H9 (cell line): Measurements from ENCODE around the gene TTC24. TPM values are rescaled to one million over a fixed set of nuclear protein-coding genes. Genes with fewer than 3 reads are reported as not detected.

Experiments
- DNase-seq: peaks from one replicate; pipeline ENCODE4 v3.0.0-alpha.2; 2017
- H2AFZ ChIP-seq: one replicate; pipeline ENCODE4 v1.6.1; 2013; ENCODE audit warnings: mild to moderate bottlenecking, low read length, control low read depth, moderate library complexity
- H2AK5ac ChIP-seq: 2 replicates; pipeline ENCODE4 v1.6.1; 2013; ENCODE audit warnings: low read length, control low read depth, mixed read lengths; ENCODE audit not compliant: insufficient read length
- H2BK120ac ChIP-seq: one replicate; pipeline ENCODE4 v1.6.1; 2013; ENCODE audit warnings: low read depth, mild to moderate bottlenecking, low read length, control low read depth, inconsistent platforms; ENCODE audit not compliant: poor library complexity, severe bottlenecking
- H2BK12ac ChIP-seq: 2 replicates; pipeline ENCODE4 v1.6.1; 2013; ENCODE audit warnings: low read length, control low read depth, mixed read lengths, low read depth; ENCODE audit not compliant: insufficient read length
- H2BK15ac ChIP-seq: 2 replicates; pipeline ENCODE4 v1.6.1; 2013; ENCODE audit warnings: low read depth, low read length, control low read depth
- H2BK20ac ChIP-seq: one replicate; pipeline ENCODE4 v1.6.1; 2013; ENCODE audit warnings: low read depth, mild to moderate bottlenecking, low read length, control low read depth, inconsistent platforms; ENCODE audit not compliant: poor library complexity, severe bottlenecking
- H2BK5ac ChIP-seq: 2 replicates; pipeline ENCODE4 v1.6.1; 2013; ENCODE audit warnings: low read length, control low read depth, mixed read lengths; ENCODE audit not compliant: insufficient read length
- H3K14ac ChIP-seq: 2 replicates; pipeline ENCODE4 v1.6.1; 2013; ENCODE audit warnings: low read length, control low read depth; ENCODE audit not compliant: insufficient read depth
- H3K18ac ChIP-seq: 2 replicates; pipeline ENCODE4 v1.6.1; 2013; ENCODE audit warnings: low read depth, mild to moderate bottlenecking, mixed read lengths, low read length, control low read depth; ENCODE audit not compliant: insufficient read length
- H3K23ac ChIP-seq: 2 replicates; pipeline ENCODE4 v1.6.1; 2013; ENCODE audit warnings: low read length, control low read depth, mixed read lengths, low read depth; ENCODE audit not compliant: insufficient read length
- H3K23me2 ChIP-seq: 2 replicates; pipeline ENCODE4 v1.6.1; 2013; ENCODE audit warnings: low read depth, mild to moderate bottlenecking, mixed read lengths, low read length, control low read depth; ENCODE audit not compliant: insufficient read length, poor library complexity, severe bottlenecking
- H3K27ac ChIP-seq: 2 replicates; pipeline ENCODE4 v1.5.1; 2013; ENCODE audit warnings: low read length, control low read depth, mixed read lengths, low read depth; ENCODE audit not compliant: insufficient read length
- H3K27me3 ChIP-seq: 2 replicates; pipeline ENCODE4 v1.6.1; 2013; ENCODE audit warnings: low read length, control low read depth, inconsistent platforms; ENCODE audit not compliant: insufficient read depth
- H3K4ac ChIP-seq: 2 replicates; pipeline ENCODE4 v1.6.1; 2013; ENCODE audit warnings: low read depth, mild to moderate bottlenecking, control low read depth, inconsistent platforms, low read length, moderate library complexity
- H3K4me1 ChIP-seq: 2 replicates; pipeline ENCODE4 v1.6.1; 2013; ENCODE audit warnings: low read length, control low read depth, inconsistent platforms; ENCODE audit not compliant: insufficient read depth
- H3K4me2 ChIP-seq: 2 replicates; pipeline ENCODE4 v1.6.1; 2013; ENCODE audit warnings: low read length, control low read depth, mixed read lengths; ENCODE audit not compliant: insufficient read length, insufficient read depth
- H3K56ac ChIP-seq: 2 replicates; pipeline ENCODE4 v1.6.1; 2013; ENCODE audit warnings: low read depth, mild to moderate bottlenecking, mixed read lengths, low read length, control low read depth; ENCODE audit not compliant: insufficient read length
- H3K79me1 ChIP-seq: 2 replicates; pipeline ENCODE4 v1.6.1; 2013; ENCODE audit warnings: low read depth, mild to moderate bottlenecking, moderate library complexity, low read length, control low read depth, inconsistent platforms; ENCODE audit not compliant: insufficient read depth, poor library complexity, severe bottlenecking
- H3K79me2 ChIP-seq: 2 replicates; pipeline ENCODE4 v1.6.1; 2013; ENCODE audit warnings: low read length, control low read depth, inconsistent platforms; ENCODE audit not compliant: insufficient read depth
- H3K9ac ChIP-seq: 2 replicates; pipeline ENCODE4 v1.6.1; 2013; ENCODE audit warnings: low read length, control low read depth, mixed read lengths; ENCODE audit not compliant: insufficient read length; ENCODE audit errors: extremely low read depth
- H3K9me3 ChIP-seq: one replicate; pipeline ENCODE4 v1.6.1; 2013; ENCODE audit warnings: low read depth, low read length, inconsistent platforms; ENCODE audit not compliant: control insufficient read depth
- H3T11ph ChIP-seq: one replicate; pipeline ENCODE4 v1.6.1; 2013; ENCODE audit warnings: mild to moderate bottlenecking, low read length, control low read depth, inconsistent platforms
- H4K20me1 ChIP-seq: one replicate; pipeline ENCODE4 v1.6.1; 2013; ENCODE audit not compliant: control insufficient read depth, insufficient read length, insufficient read depth
- H4K5ac ChIP-seq: 2 replicates; pipeline ENCODE4 v1.6.1; 2013; ENCODE audit warnings: low read depth, mild to moderate bottlenecking, mixed read lengths, low read length, control low read depth; ENCODE audit not compliant: insufficient read length
- H4K8ac ChIP-seq: replicated peaks from 2 replicates; pipeline ENCODE4 v1.6.1; 2013; ENCODE audit warnings: low read length, control low read depth, mixed read lengths, low read depth; ENCODE audit not compliant: insufficient read length
- H4K91ac ChIP-seq: 2 replicates; pipeline ENCODE4 v1.6.1; 2013; ENCODE audit warnings: low read depth, mild to moderate bottlenecking, moderate library complexity, mixed read lengths, low read length, control low read depth; ENCODE audit not compliant: insufficient read length
- H3K27ac Mint-ChIP-seq, 3 experiments: 2 replicates in 2 of 3; 3 replicates in 1 of 3; pipeline ENCODE4 v1.8.0; 2020 to 2021; ENCODE audit warnings: mixed read lengths in 3 of 3, mild to moderate bottlenecking in 1 of 3, moderate library complexity in 1 of 3
- H3K27me3 Mint-ChIP-seq: 2 replicates; pipeline ENCODE4 v1.8.0; 2021; ENCODE audit warnings: low read depth, mild to moderate bottlenecking, moderate library complexity, mixed read lengths
- H3K36me3 Mint-ChIP-seq, 3 experiments: 2 replicates in 2 of 3; 3 replicates in 1 of 3; pipeline ENCODE4 v1.8.0; 2020 to 2021; ENCODE audit warnings: low read depth in 3 of 3, mixed read lengths in 3 of 3; ENCODE audit not compliant: insufficient read depth in 1 of 3
- H3K4me1 Mint-ChIP-seq, 2 experiments: 2 replicates each; pipeline ENCODE4 v1.8.0; 2020; ENCODE audit warnings: mixed read lengths in 2 of 2
- H3K4me3 Mint-ChIP-seq, 2 experiments: 2 replicates in 1 of 2; 3 replicates in 1 of 2; pipeline ENCODE4 v1.8.0; 2020 to 2021; ENCODE audit warnings: mild to moderate bottlenecking in 2 of 2, mixed read lengths in 2 of 2, moderate library complexity in 1 of 2
- H3K9me3 Mint-ChIP-seq, 2 experiments: 2 replicates in 1 of 2; 3 replicates in 1 of 2; pipeline ENCODE4 v1.8.0; 2020; ENCODE audit warnings: mild to moderate bottlenecking in 2 of 2, mixed read lengths in 2 of 2, moderate library complexity in 1 of 2
- CTCF ChIP-seq: fragments of 200-600 bp; sonication (generic); conservative IDR thresholded peaks from 3 replicates; pipeline ENCODE4 v1.8.0; 2021; ENCODE audit warnings: antibody characterized with exemption, mild to moderate bottlenecking
- WGBS: extraction: QIAGEN DNeasy Blood & Tissue Kit; methylation state at CpG from one replicate; pipeline ENCODE4 v1.1.7; 2013; ENCODE audit warnings: missing lambda C conversion rate, low lambda C conversion rate, mixed read lengths; ENCODE audit not compliant: insufficient read length; ENCODE audit errors: extremely low coverage; 5-methylcytosine and 5-hydroxymethylcytosine counted together
- total RNA-seq: library from RNA; stranded (reverse); gene quantifications from 2 replicates; pipeline ENCODE4 v1.2.1, GENCODE V29; 2021

The TTC24 gene
- total RNA-seq, 1 experiment from 2014 or later = 0.26 TPM

DNA sequence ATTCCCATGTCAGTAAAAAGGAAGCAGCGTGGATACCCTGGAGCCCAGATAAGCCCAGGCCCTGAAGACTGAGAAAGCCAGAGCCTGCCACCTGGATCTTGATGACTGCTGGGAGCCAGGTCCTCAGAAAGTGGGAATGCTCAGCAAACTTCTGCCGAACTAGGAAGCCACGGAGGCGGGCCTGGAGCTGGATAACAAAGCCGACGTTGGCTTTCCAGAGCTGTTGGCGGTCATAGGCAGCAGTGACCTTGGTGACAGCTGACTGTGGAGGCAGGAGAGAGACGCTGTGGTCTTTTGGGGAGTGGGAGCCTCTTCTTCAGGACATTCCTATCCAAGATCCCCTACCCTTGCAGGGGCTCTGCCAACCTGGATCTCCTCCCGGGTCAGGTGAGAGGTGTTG, 31.5 kb upstream of the TTC24 start:
- Histone ChIP-seq H2BK120ac (no peak overlapping the region), H3K23ac (no peak overlapping the region), H3K18ac (no peak overlapping the region), H4K20me1 (no peaks in the 10 kb centered on the region), H3K79me2 (no peaks in the 10 kb centered on the region), H2BK5ac (no peak overlapping the region), H3K56ac (no peak overlapping the region), H3K27me3 (no peaks in the 10 kb centered on the region), H3K4me1 (no peaks in the 10 kb centered on the region), H3K9me3 (no peaks in the 10 kb centered on the region), H2BK15ac (no peak overlapping the region), H4K8ac (no peak overlapping the region), H4K91ac (no peak overlapping the region), H3K4me2 (no peak overlapping the region), H3K79me1 (no peaks in the 10 kb centered on the region), H3T11ph (no peak overlapping the region), H2AFZ (no peak overlapping the region), H3K14ac (no peak overlapping the region), H3K9ac (no peak overlapping the region), H3K27ac (no peak overlapping the region), H2BK12ac (no peak overlapping the region), H4K5ac (no peak overlapping the region), H2AK5ac (no peak overlapping the region), H3K23me2 (no peaks in the 10 kb centered on the region), H3K4ac (no peak overlapping the region), H2BK20ac (no peak overlapping the region)
- Mint-ChIP-seq H3K27ac (no peak overlapping the region; a peak in 1 of 7 replicates), H3K27me3 (no peaks in the 10 kb centered on the region), H3K4me3 (no peak overlapping the region), H3K9me3 (no peaks in the 10 kb centered on the region), H3K36me3 (peaks cover 10 to 48% (median 35%) of the 10 kb centered on the region in 3 experiments), H3K4me1 (no peaks in the 10 kb centered on the region)
- TF ChIP-seq CTCF = no peak
- no CpG with 5 or more reads among the region's 9 CpGs for WGBS
- DNase-seq = no peak
